HG03135 (cell line): ENCODE measurements around the gene DNAJC22.
"Not testable (repeated sequence)": the region's sequence is repeated elsewhere in the genome, so short reads cannot be mapped to it uniquely, and the experiment has no call there.

Source experiments
- ATAC-seq: cut with Tn5 transposase; IDR thresholded peaks from one replicate; pipeline ENCODE4 v1.9.1; 2021; ENCODE audit warnings: mild to moderate bottlenecking, moderate library complexity; ENCODE audit not compliant: unreplicated experiment

DNAJC22 gene

GRCh38 chr12:49346659-49347310 lies at the start of gene DNAJC22:
Gene DNAJC22, plus strand, starts transcription at chr12:49346888. Its CDS starts 1,985 bp downstream, at chr12:49348873.
- no peak for ATAC-seq

GRCh38 chr12:49297695-49298060 lies 49.0 kb upstream of the DNAJC22 start:
- no peak for ATAC-seq

GRCh38 chr12:49298160-49298559 lies 48.5 kb upstream of the DNAJC22 start:
- no peak for ATAC-seq

- ATAC-seq: no peak
These were observed 44.9 kb upstream of the DNAJC22 start for GRCh38 chr12:49301760-49302159.

GRCh38 chr12:49304161-49304560 lies 42.5 kb upstream of the DNAJC22 start:
- no peak for ATAC-seq

- no peak for ATAC-seq
These were observed 40.8 kb upstream of the DNAJC22 start for GRCh38 chr12:49305762-49306510.

GRCh38 chr12:49309386-49309785 lies 37.3 kb upstream of the DNAJC22 start:
- ATAC-seq: no peak

- ATAC-seq: not testable (repeated sequence)
These were observed 36.2 kb upstream of the DNAJC22 start for GRCh38 chr12:49310451-49311000.

GRCh38 chr12:49314811-49315210 lies 31.9 kb upstream of the DNAJC22 start:
- no peak for ATAC-seq

- not testable (repeated sequence) for ATAC-seq
These were observed 29.6 kb upstream of the DNAJC22 start for GRCh38 chr12:49317118-49317517.

- ATAC-seq: not testable (repeated sequence)
These were observed 26.1 kb upstream of the DNAJC22 start for GRCh38 chr12:49320411-49321103.

GRCh38 chr12:49322367-49322707 lies 24.4 kb upstream of the DNAJC22 start:
- ATAC-seq: no peak

GRCh38 chr12:49322708-49323523 lies 23.8 kb upstream of the DNAJC22 start, which contains the start of gene TROAP:
Gene TROAP, plus strand, starts transcription at chr12:49323255. Its CDS starts 354 bp downstream, at chr12:49323609.
- peak; percentile 97 for ATAC-seq

GRCh38 chr12:49323524-49324097 lies 23.1 kb upstream of the DNAJC22 start:
- no peak for ATAC-seq

GRCh38 chr12:49325606-49326005 lies 21.1 kb upstream of the DNAJC22 start:
- ATAC-seq: no peak

GRCh38 chr12:49327368-49327767 lies 19.3 kb upstream of the DNAJC22 start:
- ATAC-seq: no peak

GRCh38 chr12:49327887-49328286 lies 18.8 kb upstream of the DNAJC22 start:
- no peak for ATAC-seq

- ATAC-seq: no peak
These were observed 17.9 kb upstream of the DNAJC22 start for GRCh38 chr12:49328816-49329215.

GRCh38 chr12:49330032-49330619 lies 16.6 kb upstream of the DNAJC22 start:
- no peak for ATAC-seq
